Gastrocnemius medialis (tissue), 4 donors: Measurements from ENCODE around the gene ACTA1. TPM values are rescaled to one million over a fixed set of nuclear protein-coding genes. Genes with fewer than 3 reads are reported as not detected.
"Not testable (repeated sequence)": the region's sequence is repeated elsewhere in the genome, so short reads cannot be mapped to it uniquely, and the experiment has no call there.

Source experiments
- ATAC-seq, 2 donors: fragments of 150-250 bp; one replicate each; pipeline ENCODE4 v1.9.1; 2016
- DNase-seq, 2 donors: peaks; one replicate each; pipeline ENCODE4 v3.0.0-alpha.2; 2019
- H3K27ac ChIP-seq, 4 donors: fragments of 200-600 bp; sonication (generic); 1 replicate in 1 of 4; 2 replicates in 3 of 4; pipeline ENCODE4 v1.5.1; 2016 to 2018; ENCODE audit warnings: mild to moderate bottlenecking in 2 of 4, moderate library complexity in 1 of 4
- H3K27me3 ChIP-seq, 3 donors: fragments of 200-600 bp; sonication (generic) in 2 of 3; 1 replicate in 1 of 3; 2 replicates in 2 of 3; pipeline versions ENCODE4 v1.5.1 to v1.6.0; 2016 to 2019; ENCODE audit warnings: mild to moderate bottlenecking in 1 of 3, moderate library complexity in 1 of 3
- H3K36me3 ChIP-seq, 2 donors: fragments of 200-600 bp; sonication (generic) in 1 of 2; one replicate each; pipeline ENCODE4 v1.5.1; 2017 to 2018
- H3K4me1 ChIP-seq, 2 donors: fragments of 200-600 bp; sonication (generic) in 1 of 2; one replicate each; pipeline ENCODE4 v1.5.1; 2016 to 2017; ENCODE audit warnings: mild to moderate bottlenecking in 2 of 2
- H3K4me3 ChIP-seq, 4 donors: fragments of 200-600 bp; sonication (generic) in 3 of 4; 1 replicate in 1 of 4; 2 replicates in 3 of 4; pipeline ENCODE4 v1.5.1; 2016 to 2019; ENCODE audit warnings: mild to moderate bottlenecking in 2 of 4
- H3K9me3 ChIP-seq, 3 donors: fragments of 200-600 bp; sonication (generic) in 2 of 3; 1 replicate in 1 of 3; 2 replicates in 2 of 3; pipeline ENCODE4 v1.5.1; 2016 to 2019
- CTCF ChIP-seq, 5 experiments: fragments of 450-650 bp in 3 of 5; fragments of 200-600 bp in 2 of 5; sonication (generic) in 2 of 5; IDR thresholded peaks in 4 of 5; conservative IDR thresholded peaks in 1 of 5; 1 replicate in 4 of 5; 2 replicates in 1 of 5; pipeline ENCODE4 v1.5.1; 2016 to 2019; ENCODE audit warnings: antibody characterized with exemption in 5 of 5, mild to moderate bottlenecking in 3 of 5, moderate library complexity in 3 of 5
- POLR2A ChIP-seq, 2 donors: fragments of 450-650 bp; IDR thresholded peaks; one replicate each; pipeline ENCODE4 v1.6.1; 2017; ENCODE audit warnings: antibody characterized with exemption in 2 of 2, mild to moderate bottlenecking in 2 of 2, moderate library complexity in 2 of 2
- in situ Hi-C, 4 donors: fragments of 200-750 bp; cut with MboI; loops; one replicate each; pipeline versions ENCODE4 v1.15.0 to v1.8.0; 2017; ENCODE audit warnings: low sequenced_read_pairs in 4 of 4
- intact Hi-C: fragments of 100-400 bp; cut with DNase I; formaldehyde crosslinking; loops from one replicate; pipeline ENCODE4 v1.15.1; 2023; ENCODE audit warnings: low total_unique reads
- total RNA-seq, 4 donors: library from RNA; depleted of rRNA; stranded (reverse); fragments of >200 nt; gene quantifications; one replicate each; pipeline versions ENCODE4 v1.1.0 to v1.2.3, GENCODE V29; 2016

Gene ACTA1
- total RNA-seq, 4 donors from 2014 or later: 2,912 to 35,934 (median 16,282) TPM

- intact Hi-C loops: no loop called here
- Histone ChIP-seq H3K36me3 (peaks cover 0 to 71% of the 10 kb centered on the region in 2 donors), H3K4me3 (no peak overlapping the region), H3K27ac (no peak overlapping the region), H3K9me3 (no peaks in the 10 kb centered on the region), H3K27me3 (no peaks in the 10 kb centered on the region), H3K4me1 (no peaks in the 10 kb centered on the region)
- no peak for TF ChIP-seq POLR2A (IDR thresholded peaks at IDR 0.05)
- no peak for TF ChIP-seq CTCF (IDR thresholded peaks at IDR 0.05 in 4 of 5, conservative IDR thresholded peaks at IDR 0.05 in 1 of 5)
- DNase-seq (no peak), ATAC-seq (no peak)
- in situ Hi-C loops: no loop called here
Measured at GRCh38 chr1:229478852-229479251, 45.0 kb upstream of the ACTA1 start.

- H3K27ac ChIP-seq, intact Hi-C loops, in situ Hi-C loops, DNase-seq, H3K9me3 ChIP-seq, H3K4me1 ChIP-seq, H3K4me3 ChIP-seq, ATAC-seq, H3K27me3 ChIP-seq: not testable (repeated sequence)
- peaks cover 0 to 57% of the 10 kb centered on the region in 2 donors for H3K36me3 ChIP-seq
Measured at GRCh38 chr1:229475859-229476258, 42.0 kb upstream of the ACTA1 start.

GRCh38 chr1:229474509-229474908 is 40.6 kb upstream of the ACTA1 start:
- Histone ChIP-seq H3K36me3 (peaks cover 0 to 68% of the 10 kb centered on the region in 2 donors), H3K9me3 (no peaks in the 10 kb centered on the region), H3K4me1 (no peaks in the 10 kb centered on the region), H3K27me3 (no peaks in the 10 kb centered on the region), H3K4me3 (no peak overlapping the region), H3K27ac (no peak overlapping the region)
- no peak for TF ChIP-seq CTCF (IDR thresholded peaks at IDR 0.05 in 4 of 5, conservative IDR thresholded peaks at IDR 0.05 in 1 of 5)
- TF ChIP-seq POLR2A (IDR thresholded peaks at IDR 0.05): no peak
- in situ Hi-C loops (no loop called here), intact Hi-C loops (no loop called here)
- DNase-seq (no peak), ATAC-seq (no peak)

GRCh38 chr1:229471175-229471574 is 37.3 kb upstream of the ACTA1 start:
- no peaks in the 10 kb centered on the region for H3K9me3 ChIP-seq
- no peak overlapping the region for H3K4me3 ChIP-seq
- no peak overlapping the region for H3K27ac ChIP-seq
- H3K27me3 ChIP-seq: no peaks in the 10 kb centered on the region
- DNase-seq (no peak), ATAC-seq (no peak)
- H3K36me3 ChIP-seq: peaks cover 0 to 50% of the 10 kb centered on the region in 2 donors
- no peaks in the 10 kb centered on the region for H3K4me1 ChIP-seq
- TF ChIP-seq POLR2A (IDR thresholded peaks at IDR 0.05): no peak
- no peak for TF ChIP-seq CTCF (IDR thresholded peaks at IDR 0.05 in 4 of 5, conservative IDR thresholded peaks at IDR 0.05 in 1 of 5)
- intact Hi-C loops: no loop called here
- in situ Hi-C loops: no loop called here

- in situ Hi-C loops (no loop called here), intact Hi-C loops (no loop called here)
- no peaks in the 10 kb centered on the region for H3K9me3 ChIP-seq
- TF ChIP-seq CTCF (IDR thresholded peaks at IDR 0.05 in 4 of 5, conservative IDR thresholded peaks at IDR 0.05 in 1 of 5) (no peak), POLR2A (IDR thresholded peaks at IDR 0.05) (no peak)
- no peaks in the 10 kb centered on the region for H3K27me3 ChIP-seq
- H3K4me3 ChIP-seq: no peak overlapping the region
- no peaks in the 10 kb centered on the region for H3K4me1 ChIP-seq
- H3K36me3 ChIP-seq: peaks cover 0 to 47% of the 10 kb centered on the region in 2 donors
- ATAC-seq (peak; percentile 56 to 58), DNase-seq (no peak)
- no peak overlapping the region for H3K27ac ChIP-seq
Measured at GRCh38 chr1:229470406-229471043, 36.6 kb upstream of the ACTA1 start.
